Loucy (cell line): Measurements from ENCODE around the gene SYMPK.

Experiments used
- EZH2phosphoT487 ChIP-seq: fragments of 200-600 bp; IDR thresholded peaks from 2 replicates; pipeline ENCODE4 v1.6.1; 2018; ENCODE audit warnings: antibody characterized with exemption, mild to moderate bottlenecking, moderate library complexity, borderline replicate concordance
- TF ChIP-seq, protein P1 (sequence below): fragments of 200-600 bp; sonication (generic); conservative IDR thresholded peaks from 2 replicates; pipeline ENCODE4 v1.5.1; 2014; ENCODE audit warnings: mild to moderate bottlenecking, antibody characterized with exemption, low read length

DNA sequence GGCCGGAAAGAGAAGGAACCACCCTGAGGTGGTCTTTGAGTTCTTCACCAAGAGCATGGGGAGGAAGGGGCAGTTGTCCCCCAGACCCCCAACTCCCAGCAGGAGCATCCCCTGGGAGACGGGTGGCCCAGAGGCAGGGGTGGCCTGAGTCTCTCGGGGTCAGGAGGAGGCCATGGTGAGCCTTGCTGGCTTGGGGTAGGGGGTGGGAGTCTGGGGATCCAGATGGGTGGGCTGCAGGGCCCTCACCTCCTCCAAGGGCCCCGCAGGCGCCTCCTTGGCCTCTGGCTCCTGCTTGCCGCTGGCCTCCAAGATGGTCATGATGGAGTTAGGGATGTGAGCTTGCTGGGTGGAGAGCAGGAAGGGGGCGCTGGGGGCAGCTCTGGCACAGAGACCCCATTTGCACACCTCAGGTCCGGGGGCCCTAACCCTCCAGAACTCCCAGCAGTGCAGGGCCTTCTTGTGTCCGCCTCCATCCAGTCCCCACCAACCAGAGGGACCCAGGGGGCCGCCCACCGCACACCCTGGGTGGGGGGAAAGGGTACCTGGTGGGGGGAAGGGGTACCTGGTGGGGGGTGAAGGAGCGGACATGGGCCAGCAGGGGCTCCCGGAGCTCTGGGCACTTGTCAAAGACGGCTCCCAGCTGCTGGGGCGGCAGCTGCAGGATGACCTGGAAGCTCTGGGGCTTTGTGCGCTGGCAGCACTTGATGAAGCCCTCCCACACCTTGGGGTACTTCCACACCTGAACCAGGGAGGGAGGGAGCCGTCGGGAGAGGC lies 46.5 kb downstream of the SYMPK start:
- TF ChIP-seq, protein P1, sequence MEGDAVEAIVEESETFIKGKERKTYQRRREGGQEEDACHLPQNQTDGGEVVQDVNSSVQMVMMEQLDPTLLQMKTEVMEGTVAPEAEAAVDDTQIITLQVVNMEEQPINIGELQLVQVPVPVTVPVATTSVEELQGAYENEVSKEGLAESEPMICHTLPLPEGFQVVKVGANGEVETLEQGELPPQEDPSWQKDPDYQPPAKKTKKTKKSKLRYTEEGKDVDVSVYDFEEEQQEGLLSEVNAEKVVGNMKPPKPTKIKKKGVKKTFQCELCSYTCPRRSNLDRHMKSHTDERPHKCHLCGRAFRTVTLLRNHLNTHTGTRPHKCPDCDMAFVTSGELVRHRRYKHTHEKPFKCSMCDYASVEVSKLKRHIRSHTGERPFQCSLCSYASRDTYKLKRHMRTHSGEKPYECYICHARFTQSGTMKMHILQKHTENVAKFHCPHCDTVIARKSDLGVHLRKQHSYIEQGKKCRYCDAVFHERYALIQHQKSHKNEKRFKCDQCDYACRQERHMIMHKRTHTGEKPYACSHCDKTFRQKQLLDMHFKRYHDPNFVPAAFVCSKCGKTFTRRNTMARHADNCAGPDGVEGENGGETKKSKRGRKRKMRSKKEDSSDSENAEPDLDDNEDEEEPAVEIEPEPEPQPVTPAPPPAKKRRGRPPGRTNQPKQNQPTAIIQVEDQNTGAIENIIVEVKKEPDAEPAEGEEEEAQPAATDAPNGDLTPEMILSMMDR = no peak
- TF ChIP-seq EZH2phosphoT487 = no peak
